GM12864 (cell line): ENCODE results near the gene RUVBL2.
A peak's percentile ranks its signal among the peaks of the same experiment; 100 is the strongest.
"Not testable (repeated sequence)": the region's sequence is repeated elsewhere in the genome, so short reads cannot be mapped to it uniquely, and the experiment has no call there.

Experiments used
- DNase-seq: peaks from one replicate; pipeline ENCODE4 v3.0.0-alpha.2; 2011; ENCODE audit warnings: low read depth
- H3K4me3 ChIP-seq: 2 replicates; pipeline ENCODE4 v1.5.1; 2011; ENCODE audit warnings: mild to moderate bottlenecking, low read depth, low read length, control low read depth
- TF ChIP-seq, protein P1 (sequence below): IDR thresholded peaks from 2 replicates; pipeline ENCODE4 v1.5.1; 2011; ENCODE audit warnings: low read depth, mild to moderate bottlenecking, moderate library complexity, low read length, control low read depth, inconsistent platforms; ENCODE audit errors: missing control alignments

RUVBL2 gene

DNA sequence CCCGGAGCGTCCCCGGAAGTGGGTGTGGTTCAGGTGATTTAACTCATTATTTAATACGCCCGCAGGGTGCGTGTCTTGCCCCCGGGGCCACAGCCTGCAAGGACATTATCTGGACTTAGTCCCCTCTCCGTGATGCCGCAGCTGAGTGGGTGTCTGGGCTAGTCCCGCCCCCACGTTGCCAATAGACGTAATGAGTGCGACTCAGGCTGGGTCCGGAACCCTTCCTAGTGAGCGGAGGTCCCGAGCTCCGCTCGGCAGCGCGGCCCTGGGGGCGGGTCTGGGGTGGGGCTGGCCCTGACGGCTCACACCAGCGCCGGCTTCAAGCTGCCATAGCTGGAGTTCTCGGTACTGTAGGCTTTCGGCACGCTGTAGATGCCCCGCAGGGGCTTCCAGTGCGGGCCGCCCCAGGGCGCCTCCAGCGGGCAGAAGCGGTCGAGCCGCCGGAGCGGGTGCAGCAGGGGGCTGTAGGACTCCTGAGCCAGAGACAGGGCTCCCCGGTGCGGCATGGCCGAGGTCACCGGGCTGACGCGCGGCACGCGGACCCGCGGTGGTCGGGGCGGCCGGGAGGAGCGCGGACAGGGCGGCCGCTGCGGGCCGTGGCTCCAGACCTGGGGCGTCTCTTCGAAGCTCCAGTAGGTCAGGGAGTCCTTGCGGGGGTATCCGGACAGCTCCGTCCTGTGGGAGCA lies 24.1 kb downstream of the RUVBL2 start:
- TF ChIP-seq, protein P1, sequence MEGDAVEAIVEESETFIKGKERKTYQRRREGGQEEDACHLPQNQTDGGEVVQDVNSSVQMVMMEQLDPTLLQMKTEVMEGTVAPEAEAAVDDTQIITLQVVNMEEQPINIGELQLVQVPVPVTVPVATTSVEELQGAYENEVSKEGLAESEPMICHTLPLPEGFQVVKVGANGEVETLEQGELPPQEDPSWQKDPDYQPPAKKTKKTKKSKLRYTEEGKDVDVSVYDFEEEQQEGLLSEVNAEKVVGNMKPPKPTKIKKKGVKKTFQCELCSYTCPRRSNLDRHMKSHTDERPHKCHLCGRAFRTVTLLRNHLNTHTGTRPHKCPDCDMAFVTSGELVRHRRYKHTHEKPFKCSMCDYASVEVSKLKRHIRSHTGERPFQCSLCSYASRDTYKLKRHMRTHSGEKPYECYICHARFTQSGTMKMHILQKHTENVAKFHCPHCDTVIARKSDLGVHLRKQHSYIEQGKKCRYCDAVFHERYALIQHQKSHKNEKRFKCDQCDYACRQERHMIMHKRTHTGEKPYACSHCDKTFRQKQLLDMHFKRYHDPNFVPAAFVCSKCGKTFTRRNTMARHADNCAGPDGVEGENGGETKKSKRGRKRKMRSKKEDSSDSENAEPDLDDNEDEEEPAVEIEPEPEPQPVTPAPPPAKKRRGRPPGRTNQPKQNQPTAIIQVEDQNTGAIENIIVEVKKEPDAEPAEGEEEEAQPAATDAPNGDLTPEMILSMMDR, result peak; percentile 73
- peak overlapping the region; percentile 44 for H3K4me3 ChIP-seq
- no peak for DNase-seq

DNA sequence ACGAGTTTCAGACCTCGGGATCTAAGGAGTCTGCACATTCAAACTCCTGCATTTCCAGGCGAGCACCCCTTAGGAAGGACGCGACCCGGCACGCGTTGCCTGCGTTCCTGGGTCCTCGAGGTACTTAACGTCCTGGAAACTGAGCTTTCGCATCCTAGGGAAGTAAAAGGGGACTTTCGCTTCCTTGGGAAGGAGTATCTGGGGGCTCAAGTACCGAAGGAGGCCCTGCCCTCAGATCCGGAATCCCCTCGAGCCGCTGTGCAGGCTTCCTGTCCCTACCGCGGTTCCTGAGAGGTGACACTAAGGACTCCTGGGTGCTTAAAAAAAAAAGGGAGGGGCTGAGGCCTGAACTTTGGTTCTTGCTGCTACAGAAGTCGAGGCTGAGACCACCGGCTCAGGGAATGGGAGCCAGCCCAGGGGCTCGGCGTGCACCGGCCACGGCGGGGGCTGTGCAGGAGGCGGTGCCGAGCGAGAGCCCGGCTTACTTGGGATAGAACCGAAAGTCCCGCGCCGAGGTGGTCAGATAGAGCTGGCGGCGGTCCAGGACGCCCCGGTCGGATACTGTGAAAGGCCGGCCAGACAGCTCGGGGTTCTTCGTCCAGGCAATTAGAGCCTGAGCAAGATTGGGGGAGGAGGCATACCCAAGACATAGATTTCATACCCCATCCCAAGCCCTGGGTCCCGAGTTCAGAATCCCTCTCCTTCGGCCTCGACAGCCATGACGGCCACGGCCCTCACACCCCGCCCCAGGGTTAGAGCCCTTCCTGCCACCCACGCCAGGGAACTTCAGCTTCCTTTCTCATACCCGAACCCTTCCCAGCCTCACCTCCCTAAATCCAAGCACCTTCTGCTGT lies 24.9 kb downstream of the RUVBL2 start:
- H3K4me3 ChIP-seq, result peak overlapping the region; percentile 44
- not testable (repeated sequence) for DNase-seq

DNA sequence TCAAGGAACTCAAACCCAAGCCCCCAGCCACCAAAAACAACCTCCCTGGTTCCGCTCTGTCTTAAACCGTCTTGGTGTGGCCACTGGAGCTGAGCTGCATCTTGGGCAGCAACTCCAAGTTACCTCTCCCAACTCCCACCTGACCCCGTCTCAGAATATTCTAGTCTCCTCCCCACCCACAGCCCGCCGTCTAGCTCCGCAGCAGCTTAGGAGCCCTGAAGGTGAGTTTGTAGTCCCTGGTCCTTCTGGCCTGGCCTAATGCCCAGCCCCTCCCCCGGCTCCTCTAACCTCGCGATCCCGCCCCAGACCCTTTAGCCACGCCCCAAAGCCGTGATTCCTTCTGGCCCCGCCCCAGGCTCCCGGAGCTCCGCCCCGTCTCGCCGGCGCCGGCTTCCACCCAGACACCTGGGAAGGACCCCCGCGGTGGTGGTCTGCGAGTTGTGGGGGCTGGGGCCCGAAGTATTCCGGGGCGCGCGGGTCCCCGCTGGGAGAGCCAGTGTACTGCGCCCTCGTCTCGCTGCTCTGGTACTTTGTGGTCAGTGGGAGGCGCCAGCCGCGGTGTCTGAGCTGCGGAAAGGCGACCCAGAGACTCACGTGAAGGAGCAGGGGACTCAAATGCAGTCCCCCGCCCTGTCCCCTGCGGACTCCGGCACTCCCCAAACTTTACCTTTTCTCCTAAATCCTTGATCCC lies 25.7 kb downstream of the RUVBL2 start:
- peak overlapping the region; percentile 46 for H3K4me3 ChIP-seq
- TF ChIP-seq, protein P1, result no peak
- DNase-seq, result no peak

DNA sequence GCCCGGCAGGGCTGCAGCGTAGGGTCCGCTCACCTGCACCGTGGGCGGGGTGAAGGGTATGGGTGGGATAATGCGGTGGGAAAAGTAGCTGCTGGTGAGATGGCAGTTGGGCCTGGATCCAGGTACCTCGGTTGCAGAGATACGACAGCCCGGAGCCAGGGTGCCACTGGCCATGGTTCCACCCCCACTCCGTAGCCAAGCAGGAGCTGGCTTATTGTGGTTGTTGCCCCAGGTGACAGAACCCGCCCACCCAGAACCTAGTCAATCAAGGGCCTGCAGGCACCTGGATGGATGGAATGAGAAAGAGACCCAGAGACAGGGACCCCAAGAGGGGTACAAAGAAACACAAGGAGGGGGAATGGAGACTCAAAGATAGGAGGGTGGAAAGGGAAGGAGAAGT lies 26.7 kb downstream of the RUVBL2 start:
- no peak overlapping the region for H3K4me3 ChIP-seq
- TF ChIP-seq, protein P1, result no peak
- no peak for DNase-seq

DNA sequence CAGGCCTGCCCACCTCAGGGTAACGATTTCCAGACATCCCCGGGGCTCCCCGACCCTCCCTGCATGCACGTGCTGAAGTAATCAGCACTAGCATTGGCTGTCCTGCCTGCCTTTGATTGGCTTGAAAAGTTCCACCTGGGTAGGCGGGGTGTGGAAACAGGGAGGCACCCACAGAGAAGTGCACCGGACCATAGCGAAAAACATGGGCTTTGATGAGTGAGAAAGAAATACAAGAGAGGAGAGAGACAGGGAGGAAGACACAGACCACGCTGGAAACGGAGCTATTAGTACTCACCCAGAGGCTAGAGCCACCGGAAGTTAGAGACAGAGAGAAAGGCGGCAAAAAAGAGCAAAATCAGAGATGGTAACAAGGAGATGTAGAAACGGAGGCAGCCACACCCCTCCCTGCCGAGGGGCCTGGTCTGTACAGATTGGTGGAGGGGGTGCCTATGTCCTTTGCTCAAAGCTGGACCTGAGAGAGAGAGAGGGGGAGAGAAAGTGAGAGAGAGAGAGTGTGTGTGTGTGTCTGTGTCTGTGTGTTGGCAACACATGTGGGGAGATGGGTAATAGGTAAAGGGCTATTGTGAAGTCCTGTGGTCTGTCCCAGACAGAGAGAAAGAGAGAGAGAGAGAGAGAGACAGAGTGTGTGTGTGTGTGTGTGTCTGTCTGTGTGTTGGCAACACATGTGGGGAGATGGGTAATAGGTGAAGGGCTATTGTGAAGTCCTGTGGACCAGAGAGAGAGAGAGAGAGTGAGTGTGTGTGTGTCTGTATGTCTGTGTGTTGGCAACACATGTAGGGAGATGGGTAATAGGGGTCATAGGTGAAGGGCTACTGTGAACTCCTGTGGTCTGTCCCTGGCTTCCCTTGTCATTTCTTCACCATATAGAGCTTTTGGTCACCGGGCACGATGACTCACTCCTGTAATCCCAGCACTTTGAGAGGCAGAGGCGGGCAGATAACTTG lies 27.5 kb downstream of the RUVBL2 start:
- TF ChIP-seq, protein P1, result no peak
- no peak for DNase-seq
- no peak overlapping the region for H3K4me3 ChIP-seq

DNA sequence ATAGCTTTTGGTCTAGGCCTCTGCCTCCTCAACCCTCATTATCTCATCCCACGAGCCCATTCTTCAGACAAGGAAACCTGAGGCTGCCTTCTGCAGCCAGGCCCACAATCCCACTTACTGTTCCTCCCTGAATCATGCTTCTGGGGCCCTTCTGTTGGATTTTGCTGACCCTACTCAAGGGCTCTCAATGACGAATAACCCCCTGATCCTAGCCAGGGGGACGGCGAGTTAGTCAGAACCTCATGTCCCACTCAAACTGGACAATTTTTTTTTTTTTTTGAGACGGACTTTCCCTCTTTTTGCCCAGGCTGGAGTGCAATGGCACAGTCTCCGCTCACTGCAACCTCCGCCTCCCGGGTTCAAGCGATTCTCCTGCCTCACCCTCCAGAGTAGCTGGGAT lies 28.4 kb downstream of the RUVBL2 start:
- TF ChIP-seq, protein P1, result no peak
- no peak overlapping the region for H3K4me3 ChIP-seq
- DNase-seq, result no peak

DNA sequence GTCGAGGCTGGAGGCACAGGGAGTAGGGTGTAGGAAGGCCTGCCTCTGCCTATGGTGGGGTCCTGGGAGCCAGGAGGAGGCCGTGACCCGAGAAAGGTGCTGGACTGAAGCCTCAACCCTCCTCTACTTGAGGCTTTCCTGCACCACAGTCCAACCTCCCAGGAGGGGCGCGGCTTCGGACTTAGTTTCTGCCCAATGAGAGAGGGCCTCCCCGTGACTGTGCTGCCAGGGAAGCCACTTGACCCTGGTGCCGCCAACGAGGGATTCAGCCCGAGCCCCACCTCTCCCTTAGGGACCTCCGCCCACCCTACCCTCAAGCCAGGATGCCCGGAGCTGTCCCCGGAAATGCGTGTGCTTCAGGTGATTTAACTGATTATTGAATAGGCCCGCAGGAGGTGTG lies 30.5 kb downstream of the RUVBL2 start, which contains the start of gene CGB3:
Gene CGB3, minus strand, starts transcription at position 101 of the 400 bp plus-strand sequence. CDS start 362 bp downstream, outside the sequence.
- not testable (repeated sequence) for H3K4me3 ChIP-seq, DNase-seq

DNA sequence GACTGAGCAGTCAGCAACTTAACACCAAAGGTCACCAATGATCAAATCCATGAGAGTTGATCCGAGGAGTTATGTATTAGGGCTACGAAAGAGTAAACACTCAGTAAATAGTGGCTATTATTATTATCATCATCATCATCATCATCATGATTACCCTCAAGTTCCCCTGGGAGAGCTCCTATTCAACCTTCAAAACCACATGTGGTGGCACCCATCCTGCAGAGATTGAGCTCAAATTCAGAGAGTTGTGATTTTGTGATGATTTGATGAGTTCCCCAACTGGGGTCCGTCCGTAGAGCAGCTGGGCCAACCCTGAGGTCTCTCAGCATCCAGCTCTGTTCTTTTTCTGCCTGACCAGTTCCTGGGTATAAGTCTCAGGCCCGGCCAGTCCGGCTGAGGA lies 31.4 kb downstream of the RUVBL2 start:
- not testable (repeated sequence) for DNase-seq, H3K4me3 ChIP-seq

DNA sequence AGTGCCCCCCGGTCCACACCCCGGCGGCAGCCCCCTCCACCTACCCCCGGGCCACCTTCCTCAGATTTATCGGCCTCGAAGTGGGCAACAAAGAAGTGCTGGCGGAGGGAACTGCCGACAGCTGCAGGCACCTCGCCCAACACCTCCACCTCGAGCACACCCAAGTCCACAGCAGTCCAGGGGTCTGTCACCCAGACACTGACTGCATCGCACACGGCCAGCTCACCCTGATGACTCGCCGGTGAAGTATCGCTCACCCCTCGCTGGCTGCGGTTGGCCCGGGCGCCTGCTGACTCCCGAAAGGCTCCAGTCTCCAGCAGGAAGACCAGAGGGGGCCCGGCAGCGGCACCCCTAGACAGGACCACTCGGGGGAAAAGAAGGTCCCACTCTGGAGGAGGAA lies 31.9 kb downstream of the RUVBL2 start:
- DNase-seq, result not testable (repeated sequence)

DNA sequence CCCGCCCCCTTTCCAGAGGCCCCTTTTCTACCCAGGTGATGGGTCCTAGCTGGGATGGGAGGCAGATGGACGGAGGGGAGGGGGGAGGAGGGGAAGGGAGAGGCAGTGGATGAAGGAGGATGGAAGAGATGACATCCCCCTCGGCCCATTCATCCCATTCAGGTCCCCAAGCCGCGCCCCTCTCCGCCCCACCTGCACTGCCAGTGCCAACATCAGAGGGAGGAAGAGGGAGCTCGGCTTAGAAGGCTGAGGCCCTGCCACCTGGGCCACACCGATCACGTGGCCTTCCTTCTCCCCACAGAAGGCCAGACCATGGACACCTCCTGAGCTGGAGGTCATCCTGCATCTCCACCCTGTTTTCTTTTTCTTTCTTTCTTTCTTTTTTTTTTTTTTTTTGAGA lies 35.0 kb downstream of the RUVBL2 start:
- not testable (repeated sequence) for DNase-seq, H3K4me3 ChIP-seq

More for the DNA sequence above, 31.9 kb downstream of the RUVBL2 start:
- not testable (repeated sequence) for H3K4me3 ChIP-seq

DNA sequence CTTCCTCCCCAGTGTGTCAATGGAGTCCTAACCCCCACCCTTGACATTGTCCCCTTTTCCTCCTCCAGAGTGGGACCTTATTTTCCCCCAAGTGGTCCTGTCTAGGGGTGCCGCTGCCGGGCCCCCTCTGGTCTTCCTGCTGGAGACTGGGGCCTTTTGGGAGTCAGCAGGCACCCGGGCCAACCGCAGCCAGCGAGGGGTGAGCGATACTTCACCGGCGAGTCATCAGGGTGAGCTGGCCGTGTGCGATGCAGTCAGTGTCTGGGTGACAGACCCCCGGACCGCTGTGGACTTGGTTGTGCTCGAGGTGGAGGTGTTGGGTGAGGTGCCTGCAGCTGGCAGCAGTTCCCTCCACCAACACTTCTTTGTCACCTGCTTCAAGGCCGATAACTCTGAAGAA lies 36.1 kb downstream of the RUVBL2 start:
- not testable (repeated sequence) for DNase-seq, H3K4me3 ChIP-seq
